ENCODE data around the gene NMT1.

- TF ChIP-seq CTCF (IDR thresholded peaks at IDR 0.05; ENCODE audit: low read depth, low read length, poor library complexity, severe bottlenecking) (no peak), EZH2phosphoT487 (IDR thresholded peaks at IDR 0.05; ENCODE audit: borderline replicate concordance, low read length) (no peak)
Observed at GRCh38 chr17:45143767-45144198, 82.7 kb downstream of the NMT1 start.

All from DOHH2 (cell line).